HG02870 (cell line): ENCODE data around the gene TFF3.

ENCODE experiments used
- ATAC-seq: cut with Tn5 transposase; IDR thresholded peaks from one replicate; pipeline ENCODE4 v1.9.1; 2021; ENCODE audit warnings: mild to moderate bottlenecking, moderate library complexity; ENCODE audit not compliant: unreplicated experiment

The TFF3 gene

DNA sequence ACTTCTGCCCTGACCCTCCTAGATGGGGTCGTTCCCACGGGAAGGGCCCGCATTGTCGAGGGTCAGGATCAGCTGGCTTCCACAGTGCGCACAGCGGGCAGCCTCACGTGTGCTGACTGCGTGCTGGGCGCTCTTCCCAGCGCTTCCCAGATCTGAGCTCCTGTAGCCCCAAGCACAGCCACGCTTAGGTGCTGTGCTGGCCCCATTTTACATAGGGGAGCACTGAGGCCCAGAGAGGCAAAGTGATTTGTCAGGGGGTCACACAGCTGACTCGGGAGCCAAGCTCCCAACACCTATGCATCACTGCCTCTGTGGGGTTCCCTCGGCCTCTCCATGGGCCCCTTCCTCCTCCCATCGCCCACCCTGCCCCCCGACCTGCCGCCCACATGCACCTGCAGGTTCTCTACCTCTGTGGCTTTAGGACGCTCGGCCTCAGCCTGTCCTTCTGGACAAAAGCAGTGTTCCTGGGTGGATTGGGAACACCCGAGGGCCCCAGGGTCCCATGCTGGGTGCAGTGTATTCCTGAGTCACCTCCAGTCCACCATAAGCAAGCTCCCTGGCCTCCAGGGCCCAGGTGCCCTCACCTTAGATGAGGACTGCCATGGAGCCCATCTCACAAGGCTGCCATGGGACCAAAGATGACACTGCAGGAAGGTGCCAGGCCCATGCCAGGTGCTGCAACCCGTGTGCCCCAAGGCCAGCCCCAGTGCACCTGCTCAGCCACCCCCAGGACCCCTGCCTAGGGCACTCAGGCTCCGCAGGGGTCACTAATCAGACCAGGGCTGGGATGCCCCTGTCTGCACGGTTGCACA lies 23.3 kb downstream of the TFF3 start:
- no peak for ATAC-seq

DNA sequence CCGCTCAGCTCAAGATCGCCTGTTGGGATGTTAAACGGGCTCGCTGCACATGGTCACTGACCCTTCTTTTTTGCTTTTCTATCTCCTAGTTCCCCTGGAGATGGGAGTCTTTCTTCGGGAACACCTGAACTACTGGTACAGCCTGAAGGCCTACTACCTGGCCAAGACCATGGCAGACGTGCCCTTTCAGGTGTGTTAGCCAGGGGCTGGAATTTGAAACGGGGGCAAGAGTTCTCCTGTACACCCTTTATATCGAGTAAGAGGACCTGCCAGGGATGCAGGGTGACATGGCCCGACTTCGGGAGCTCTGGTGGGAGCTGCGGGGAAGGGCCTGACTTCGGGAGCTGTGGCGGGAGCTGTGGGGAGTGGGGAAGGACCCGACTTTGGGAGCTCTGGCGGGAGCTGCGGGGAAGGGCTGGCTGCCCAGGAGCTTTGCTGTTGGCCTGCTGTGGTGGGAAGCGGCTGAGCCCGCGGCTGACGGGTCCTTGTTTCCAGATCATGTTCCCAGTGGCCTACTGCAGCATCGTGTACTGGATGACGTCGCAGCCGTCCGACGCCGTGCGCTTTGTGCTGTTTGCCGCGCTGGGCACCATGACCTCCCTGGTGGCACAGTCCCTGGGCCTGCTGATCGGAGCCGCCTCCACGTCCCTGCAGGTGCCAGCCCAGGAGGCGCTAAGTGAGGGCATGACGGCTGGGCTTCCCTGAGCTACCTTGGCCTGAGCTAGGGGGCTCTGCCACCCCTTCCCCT lies 24.0 kb downstream of the TFF3 start:
- ATAC-seq: no peak

DNA sequence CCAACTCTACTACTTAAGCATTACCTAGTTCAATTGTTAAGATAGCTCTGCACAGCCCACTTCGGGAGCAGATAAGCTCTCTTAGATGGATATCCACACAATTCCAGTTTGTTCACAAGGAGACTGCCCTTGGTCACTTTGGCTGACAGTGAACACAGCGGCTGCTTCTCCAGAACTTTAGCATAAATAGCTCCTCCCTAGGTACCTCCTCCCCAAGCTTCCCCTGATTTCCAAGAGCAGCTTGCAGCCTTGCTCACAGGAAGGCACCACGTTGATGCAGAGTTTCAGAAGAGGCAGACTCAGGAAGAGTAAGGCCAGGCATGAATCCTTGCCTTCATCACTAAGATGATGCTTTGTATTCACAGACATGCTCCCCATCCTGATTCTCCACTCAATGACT lies 24.7 kb downstream of the TFF3 start:
- ATAC-seq: no peak

DNA sequence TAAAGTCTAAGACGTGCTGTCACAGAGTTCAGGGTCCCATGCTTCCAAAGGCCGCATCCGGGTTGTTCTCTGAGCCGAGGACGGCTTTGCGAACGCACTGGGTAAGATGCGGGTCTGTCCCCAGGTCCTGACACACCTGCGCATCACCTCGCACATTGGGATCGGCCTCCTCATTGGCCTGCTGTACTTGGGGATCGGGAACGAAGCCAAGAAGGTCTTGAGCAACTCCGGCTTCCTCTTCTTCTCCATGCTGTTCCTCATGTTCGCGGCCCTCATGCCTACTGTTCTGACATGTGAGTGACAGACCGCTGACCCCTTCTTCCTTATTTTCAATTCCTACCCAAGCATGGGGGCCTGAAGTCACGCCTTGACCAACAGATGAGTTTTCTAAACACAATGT lies 25.3 kb downstream of the TFF3 start:
- no peak for ATAC-seq

DNA sequence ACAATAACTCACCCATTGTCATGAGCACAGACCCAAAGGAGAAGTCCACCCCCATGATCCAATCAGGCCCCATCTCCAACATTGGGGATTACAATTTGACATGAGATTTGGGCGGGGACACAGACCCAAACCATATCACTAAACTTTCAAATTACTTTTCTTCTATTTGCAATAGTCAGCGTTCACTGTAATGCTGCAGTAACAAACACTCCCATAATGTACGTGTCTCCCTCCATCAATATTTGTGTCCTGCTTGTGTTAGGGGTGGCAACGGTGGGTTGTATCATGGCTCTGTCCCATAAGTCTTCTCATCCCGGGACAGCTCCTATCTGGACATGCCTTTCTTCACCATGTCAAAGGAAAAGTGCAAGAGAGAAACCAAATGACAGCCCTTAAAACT lies 26.2 kb downstream of the TFF3 start:
- no peak for ATAC-seq

DNA sequence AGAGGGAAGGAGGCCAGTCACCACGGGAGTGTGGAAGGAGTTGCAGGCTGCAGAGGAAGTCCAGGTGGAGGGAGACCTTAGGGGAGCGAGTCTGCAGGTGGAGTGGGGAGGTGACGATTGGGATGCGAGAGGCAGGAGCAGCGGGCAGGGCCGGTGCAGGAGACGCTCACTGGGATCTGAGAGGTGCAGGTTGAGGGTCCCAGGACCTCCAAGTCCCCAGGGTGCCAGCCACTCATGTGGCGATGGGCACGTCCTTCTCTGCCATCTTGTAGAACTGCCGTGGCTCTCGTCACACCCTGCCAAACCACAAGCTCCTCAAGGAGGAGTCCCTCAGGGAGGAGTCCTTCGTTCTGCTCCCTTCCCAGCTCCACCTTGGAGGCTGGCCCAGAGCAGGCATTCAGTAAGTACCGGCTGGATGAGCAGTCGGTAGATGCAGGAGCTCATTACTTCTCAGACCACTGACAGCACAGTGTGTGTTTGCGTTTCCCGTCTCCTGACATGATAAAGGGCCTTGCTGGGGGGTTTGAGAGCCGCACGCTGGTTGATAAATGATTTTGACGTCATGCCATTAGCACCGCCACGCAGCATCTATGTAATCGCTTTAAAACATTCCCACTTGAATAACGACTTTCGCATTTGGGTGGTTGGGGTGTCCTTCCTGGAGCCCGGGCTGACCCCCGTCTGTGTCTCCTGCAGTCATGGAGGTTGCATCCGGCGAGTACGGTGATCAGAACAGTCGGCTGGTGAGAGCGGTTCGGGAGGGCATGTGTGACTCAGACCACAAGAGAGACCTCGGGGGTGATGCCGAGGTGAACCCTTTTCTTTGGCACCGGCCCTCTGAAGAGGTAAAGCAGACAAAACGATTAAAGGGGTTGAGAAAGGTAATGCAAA lies 27.8 kb downstream of the TFF3 start:
- ATAC-seq: no peak

DNA sequence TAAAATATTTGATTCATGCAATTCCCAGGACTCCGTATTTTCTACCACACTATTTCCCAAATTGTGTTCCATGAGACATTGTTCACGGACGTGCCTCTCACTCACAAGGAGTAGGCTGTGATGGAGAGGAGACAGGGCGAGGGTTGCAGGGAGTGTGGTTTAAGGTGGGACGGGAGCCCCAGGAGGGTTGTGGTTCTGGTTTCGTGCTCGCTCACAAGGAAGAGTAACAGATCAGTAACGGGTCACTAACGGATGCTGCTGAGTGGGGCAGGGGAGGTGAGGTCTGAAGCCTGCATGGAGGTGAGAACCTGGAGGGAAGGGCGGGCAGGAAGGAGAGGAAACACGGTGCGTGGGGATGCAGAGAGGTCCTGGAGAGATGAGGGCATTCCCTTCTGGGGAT lies 28.8 kb downstream of the TFF3 start:
- no peak for ATAC-seq

DNA sequence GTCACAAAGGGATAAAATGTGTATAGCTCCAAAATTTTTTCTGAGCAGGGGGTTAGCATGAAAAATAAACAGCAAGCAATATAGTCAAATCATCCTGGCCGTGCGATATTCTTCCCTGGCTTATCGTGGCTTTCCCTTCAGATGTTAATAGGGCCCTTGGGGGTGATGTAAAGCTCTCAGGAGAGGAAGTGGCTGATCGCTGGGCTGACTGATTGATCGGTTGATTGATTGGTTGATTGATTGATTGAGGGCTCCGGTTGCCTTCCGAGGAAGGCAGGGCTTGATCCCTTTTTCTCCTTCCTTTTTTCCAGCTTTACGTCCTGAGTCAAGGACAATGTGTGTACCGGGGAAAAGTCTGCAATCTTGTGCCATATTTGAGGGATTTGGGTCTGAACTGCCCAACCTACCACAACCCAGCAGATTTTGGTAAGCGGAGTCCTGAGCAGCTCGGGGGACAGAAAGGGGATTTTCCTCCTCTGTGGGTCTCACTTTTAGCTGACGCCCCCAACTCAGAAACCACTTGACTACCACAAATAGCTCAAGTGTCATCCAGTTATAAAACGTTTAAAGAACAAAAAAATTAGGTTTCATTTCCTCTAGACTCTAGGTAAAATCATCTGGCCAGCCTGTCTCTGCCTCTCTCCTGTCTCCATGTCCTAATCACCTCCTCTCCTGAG lies 29.5 kb downstream of the TFF3 start:
- ATAC-seq: no peak

DNA sequence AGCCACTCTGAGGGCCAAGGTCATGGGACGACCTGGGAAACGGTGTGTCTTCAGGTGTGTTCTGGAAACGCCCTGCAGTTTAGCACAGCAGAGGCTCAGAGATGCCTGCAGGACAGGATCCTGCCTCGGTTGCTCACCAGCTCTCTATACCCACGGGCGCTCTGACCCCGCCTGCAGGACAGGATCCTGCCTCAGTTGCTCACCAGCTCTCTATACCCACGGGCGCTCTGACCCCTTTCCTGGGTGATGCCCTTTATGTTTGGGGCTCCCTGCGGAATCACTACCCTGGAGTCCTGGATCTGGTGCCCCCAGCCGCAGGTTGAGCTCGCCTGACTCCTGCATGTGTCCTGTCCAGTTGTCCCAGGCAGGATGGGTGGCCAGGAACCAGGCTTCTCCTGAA lies 32.5 kb downstream of the TFF3 start:
- ATAC-seq: no peak

DNA sequence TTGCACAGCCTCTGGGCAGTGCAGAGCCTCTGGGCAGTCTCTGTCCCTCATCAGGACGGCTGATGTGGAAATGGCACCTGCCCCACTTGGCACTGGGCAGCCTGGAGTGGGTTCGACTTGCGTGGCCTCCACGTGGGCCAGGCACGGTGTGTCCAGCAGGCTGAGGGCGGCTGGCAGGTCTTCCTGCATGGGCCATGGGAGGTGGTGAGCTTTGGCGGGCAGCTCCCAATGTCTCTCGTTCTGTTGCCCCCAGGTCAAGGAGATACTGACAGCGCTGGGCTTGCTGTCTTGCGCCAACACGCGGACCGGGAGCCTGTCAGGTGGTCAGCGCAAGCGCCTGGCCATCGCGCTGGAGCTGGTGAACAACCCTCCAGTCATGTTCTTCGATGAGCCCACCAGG lies 33.2 kb downstream of the TFF3 start:
- no peak for ATAC-seq

DNA sequence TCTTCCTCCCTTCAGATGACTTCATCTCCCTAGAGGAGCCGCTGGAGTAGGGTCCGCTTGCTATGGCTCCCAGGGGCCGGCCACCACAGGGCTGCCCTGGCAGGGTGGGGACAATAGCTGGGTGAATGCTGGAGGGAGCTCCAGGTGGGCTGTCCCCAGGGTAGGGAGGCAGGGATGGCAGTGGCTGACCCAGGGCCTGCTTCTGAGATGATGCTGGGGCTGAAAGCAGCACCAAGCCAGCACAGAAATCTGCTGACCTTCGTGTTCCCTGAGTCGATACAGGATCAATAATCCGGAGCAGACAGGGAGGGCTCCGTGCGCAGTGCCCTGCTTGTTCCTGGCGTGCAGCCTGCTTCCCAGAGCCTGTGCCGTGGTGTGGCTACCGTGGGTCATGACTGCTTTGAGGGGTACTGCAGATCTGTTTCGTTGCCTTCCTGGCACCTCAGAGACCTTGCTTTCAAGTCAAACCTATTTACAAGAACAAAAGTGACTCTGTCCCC lies 34.0 kb downstream of the TFF3 start:
- no peak for ATAC-seq

DNA sequence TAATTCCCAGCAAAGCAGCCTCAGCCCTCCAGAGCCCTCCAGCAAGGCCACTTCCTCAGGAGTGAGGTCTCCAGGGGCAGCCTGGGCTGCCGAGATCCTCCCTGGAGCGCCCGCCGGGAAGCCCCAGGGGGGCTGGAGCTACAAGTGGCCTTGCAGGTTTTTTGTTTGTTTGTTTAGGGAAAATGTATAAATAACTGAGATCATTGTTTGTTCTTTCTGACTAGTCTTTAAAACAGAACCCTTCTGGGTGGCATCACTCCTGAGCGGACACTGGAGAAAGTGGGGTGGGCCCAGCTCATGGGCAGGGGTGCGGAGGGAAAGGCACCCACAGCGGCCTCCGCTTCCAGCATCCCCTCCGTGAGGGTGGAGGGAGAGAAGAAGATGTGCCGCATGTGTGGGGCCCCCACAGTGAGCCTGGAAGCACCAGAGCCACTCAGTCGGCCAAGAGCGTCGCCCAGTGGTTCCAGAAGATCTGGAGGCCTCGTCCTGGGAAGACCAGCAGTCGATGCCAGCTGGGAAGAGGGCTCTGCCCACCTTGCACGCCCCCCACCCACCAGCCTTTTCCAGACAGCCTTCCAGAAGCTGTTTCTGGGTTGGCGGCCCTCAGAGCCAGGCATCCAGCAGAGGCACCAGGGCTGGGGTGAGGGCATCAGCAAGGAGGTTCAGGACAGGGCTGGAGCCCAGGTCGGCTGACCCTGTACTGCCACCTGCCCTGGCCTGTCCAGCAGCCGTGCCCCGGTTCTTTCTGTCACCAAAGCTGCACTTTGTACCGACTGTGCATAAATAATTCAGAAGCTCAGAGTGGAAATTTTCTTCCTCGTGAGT lies 34.6 kb downstream of the TFF3 start:
- ATAC-seq: no peak

DNA sequence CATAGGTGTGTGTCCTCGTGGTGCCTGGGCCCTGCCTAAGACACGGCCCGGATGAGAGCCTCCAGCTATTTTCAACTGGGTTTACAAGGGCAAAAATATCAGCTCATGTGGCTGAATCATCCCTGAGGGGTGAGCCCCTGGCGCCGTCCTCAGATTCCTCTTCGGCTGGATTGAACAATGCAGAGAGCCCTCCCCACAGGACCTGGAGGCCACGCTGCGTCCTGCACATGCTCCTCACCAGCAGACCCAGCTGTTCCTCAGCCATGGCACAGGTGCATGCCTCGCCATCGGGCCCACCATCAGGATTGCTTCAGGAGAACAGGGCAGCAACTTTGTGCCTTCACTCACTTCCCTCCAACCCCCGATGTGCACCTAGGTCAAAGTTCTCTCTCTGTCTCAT lies 35.3 kb downstream of the TFF3 start:
- ATAC-seq: no peak

DNA sequence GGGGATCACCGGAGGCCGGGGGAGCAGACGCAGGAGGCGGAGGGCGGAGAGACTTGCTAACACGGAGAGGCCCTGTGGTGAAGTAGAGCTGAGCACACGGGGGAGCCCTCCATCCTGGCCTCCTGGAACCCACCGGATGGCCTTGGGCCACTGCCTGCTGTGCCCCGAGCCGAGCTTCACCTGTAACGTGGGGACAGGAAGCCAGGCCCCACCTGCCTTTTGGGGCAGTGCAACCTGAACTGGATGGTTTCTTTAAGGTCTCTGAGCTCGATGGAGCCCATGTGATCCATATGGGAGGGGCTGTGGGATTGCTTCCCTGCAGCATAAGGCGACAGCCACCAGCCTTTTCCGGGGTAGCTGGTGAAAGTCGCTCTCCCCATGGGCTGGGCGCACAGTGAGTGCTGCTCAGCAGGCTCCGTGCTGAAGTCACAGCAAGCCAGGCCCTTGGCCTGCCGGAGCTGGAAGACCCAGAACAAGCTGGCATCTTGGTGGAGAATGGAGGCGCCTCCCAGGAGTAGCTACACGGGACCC lies 35.8 kb downstream of the TFF3 start:
- ATAC-seq: no peak

DNA sequence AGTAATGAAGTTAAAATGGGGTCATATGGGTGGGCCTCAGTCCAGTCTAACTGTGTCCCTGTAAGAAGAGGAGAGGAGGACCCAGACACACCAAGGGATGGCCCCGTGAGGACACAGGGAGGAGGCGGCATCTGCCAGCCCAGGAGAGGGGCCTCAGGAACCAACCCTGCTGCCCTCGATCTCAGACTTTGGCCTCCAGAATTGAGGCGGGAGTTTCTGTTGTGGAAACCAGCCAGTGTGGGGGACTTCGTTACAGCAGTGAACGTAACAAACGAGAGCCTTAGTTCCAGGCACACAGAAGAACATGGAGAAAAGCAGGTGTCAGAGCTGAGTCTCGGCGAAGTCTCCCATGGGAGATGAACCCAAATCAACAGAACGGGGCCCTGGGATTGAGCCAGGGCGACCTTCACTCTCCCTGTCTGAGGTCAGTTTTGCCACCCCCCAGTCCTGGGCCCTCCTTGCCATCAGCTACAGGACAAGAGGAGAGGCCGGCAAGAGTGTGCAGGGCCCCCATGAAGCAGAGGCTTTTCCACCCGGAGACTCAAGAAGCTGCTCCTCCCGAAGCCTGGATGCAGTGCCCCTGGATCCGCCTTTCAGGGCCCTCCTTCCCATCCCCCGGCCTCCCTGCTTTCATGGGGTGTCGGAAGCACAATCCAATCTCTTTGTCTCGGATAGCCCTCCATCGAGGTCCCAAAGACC lies 36.6 kb downstream of the TFF3 start:
- ATAC-seq: no peak

DNA sequence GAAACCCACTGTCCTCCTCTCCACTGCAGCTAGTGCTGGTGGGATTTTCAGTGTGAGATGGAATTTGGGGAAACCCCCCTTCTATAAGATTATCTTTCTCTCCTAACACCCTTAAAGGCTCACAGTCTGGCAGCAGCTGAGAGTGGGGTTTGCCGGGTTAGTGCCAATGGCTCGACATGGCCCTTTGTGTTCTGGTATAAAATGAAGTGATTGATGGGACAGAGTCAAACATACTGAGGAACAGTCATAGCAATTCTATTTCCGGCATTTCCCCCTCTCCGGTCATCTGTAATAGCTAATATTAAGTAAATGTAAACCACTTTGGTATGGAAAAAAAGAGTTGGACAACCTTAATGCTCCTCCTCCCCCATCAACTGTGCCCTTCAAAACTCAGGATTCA lies 37.6 kb downstream of the TFF3 start:
- ATAC-seq: no peak

DNA sequence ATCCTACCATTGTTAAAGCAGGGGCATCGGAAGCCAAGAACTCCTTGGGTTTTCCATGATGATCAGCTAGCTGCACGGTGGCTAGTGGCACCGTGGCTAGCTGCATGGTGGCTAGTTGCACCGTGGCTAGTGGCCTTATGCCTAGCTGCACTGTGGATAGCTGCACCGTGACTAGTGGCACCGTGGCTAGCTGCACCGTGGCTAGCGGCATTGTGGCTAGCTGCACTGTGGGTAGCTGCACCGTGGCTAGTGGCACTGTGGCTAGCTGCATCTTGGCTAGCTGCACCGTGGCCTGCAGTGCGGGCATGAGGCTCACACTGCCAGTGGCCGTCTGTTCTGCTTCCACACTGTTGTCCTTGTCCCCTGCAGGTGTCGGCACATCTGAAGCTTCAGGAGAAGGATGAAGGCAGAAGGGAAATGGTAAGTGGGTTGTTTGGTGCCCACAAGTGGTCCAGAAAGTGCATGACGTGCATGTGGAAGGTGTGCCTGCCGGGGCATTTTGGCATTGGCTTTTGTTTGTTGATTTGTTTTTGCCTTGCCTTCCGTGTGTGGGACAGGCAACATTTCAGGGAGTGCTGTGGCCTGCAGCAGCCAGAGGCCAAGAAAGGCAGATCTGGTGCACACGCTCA lies 38.6 kb downstream of the TFF3 start:
- no peak for ATAC-seq

DNA sequence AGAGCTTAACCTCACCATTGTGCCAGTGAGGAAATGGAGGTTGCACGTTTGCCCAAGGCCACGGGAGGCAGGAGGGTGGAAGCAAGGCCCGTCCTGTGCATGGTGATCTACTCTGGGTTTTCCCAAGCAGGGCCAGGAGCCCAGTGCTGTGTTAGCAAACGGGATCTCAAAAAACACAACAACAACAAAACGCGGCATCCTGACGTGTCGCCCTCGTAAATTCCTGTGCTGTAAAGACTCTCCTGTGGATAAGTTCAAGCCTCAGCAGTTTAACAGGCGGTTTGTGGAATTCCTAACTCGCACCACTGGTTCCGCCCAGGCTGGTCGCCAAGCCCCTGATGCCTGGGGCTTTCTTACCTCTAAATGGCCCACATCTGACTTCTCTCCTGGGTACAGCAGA lies 39.1 kb downstream of the TFF3 start:
- no peak for ATAC-seq
